ENCODE measurements around the gene MAPKAPK2. TPM values are rescaled to one million over a fixed set of nuclear protein-coding genes. Genes with fewer than 3 reads are reported as not detected.

MAPKAPK2 gene
- total RNA-seq, 1 donor from 2014 or later: 35.3 TPM

GRCh38 chr1:206742719-206743383 lies 58.1 kb downstream of the MAPKAPK2 start:
- no peak overlapping the region for H3K27ac ChIP-seq
- intact Hi-C loops (cut with DNase I): no loop called here
- H3K36me3 ChIP-seq: no peaks in the 10 kb centered on the region
- no peak for TF ChIP-seq CTCF (IDR thresholded peaks at IDR 0.05)
- H3K4me1 ChIP-seq: no peaks in the 10 kb centered on the region
- no peaks in the 10 kb centered on the region for H3K9me3 ChIP-seq
- H3K4me3 ChIP-seq: no peak overlapping the region
- DNase-seq (ENCODE audit: low spot score in 2 of 2): no peak
- H3K27me3 ChIP-seq: no peaks in the 10 kb centered on the region

GRCh38 chr1:206744683-206745082 lies 60.0 kb downstream of the MAPKAPK2 start:
- no peak for DNase-seq (ENCODE audit: low spot score in 2 of 2)
- no peaks in the 10 kb centered on the region for H3K4me1 ChIP-seq
- no peaks in the 10 kb centered on the region for H3K27me3 ChIP-seq
- no peak overlapping the region for H3K27ac ChIP-seq
- no peak for TF ChIP-seq CTCF (IDR thresholded peaks at IDR 0.05)
- H3K4me3 ChIP-seq: no peak overlapping the region
- H3K9me3 ChIP-seq: no peaks in the 10 kb centered on the region
- intact Hi-C loops (cut with DNase I): no loop called here
- H3K36me3 ChIP-seq: no peaks in the 10 kb centered on the region

GRCh38 chr1:206745301-206745700 lies 60.6 kb downstream of the MAPKAPK2 start:
- no peaks in the 10 kb centered on the region for H3K27me3 ChIP-seq
- no peaks in the 10 kb centered on the region for H3K4me1 ChIP-seq
- DNase-seq (ENCODE audit: low spot score in 2 of 2): no peak
- TF ChIP-seq CTCF (IDR thresholded peaks at IDR 0.05): no peak
- no peaks in the 10 kb centered on the region for H3K36me3 ChIP-seq
- intact Hi-C loops (cut with DNase I): no loop called here
- H3K9me3 ChIP-seq: no peaks in the 10 kb centered on the region
- H3K27ac ChIP-seq: no peak overlapping the region
- no peak overlapping the region for H3K4me3 ChIP-seq

GRCh38 chr1:206748348-206749030 lies 63.8 kb downstream of the MAPKAPK2 start:
- Histone ChIP-seq H3K27me3 (no peaks in the 10 kb centered on the region), H3K27ac (no peak overlapping the region), H3K36me3 (no peaks in the 10 kb centered on the region), H3K9me3 (no peaks in the 10 kb centered on the region), H3K4me1 (no peaks in the 10 kb centered on the region), H3K4me3 (no peak overlapping the region)
- intact Hi-C loops (cut with DNase I): no loop called here
- no peak for DNase-seq (ENCODE audit: low spot score in 2 of 2)
- TF ChIP-seq CTCF (IDR thresholded peaks at IDR 0.05): no peak

GRCh38 chr1:206751891-206752290 lies 67.2 kb downstream of the MAPKAPK2 start:
- Histone ChIP-seq H3K4me1 (no peaks in the 10 kb centered on the region), H3K9me3 (no peaks in the 10 kb centered on the region), H3K4me3 (no peak overlapping the region), H3K27ac (no peak overlapping the region), H3K27me3 (no peaks in the 10 kb centered on the region), H3K36me3 (no peaks in the 10 kb centered on the region)
- TF ChIP-seq CTCF (IDR thresholded peaks at IDR 0.05): no peak
- DNase-seq (ENCODE audit: low spot score in 2 of 2): no peak
- intact Hi-C loops (cut with DNase I): no loop called here
